HepG2 (cell line): ENCODE results near the gene THRA. TPM values are rescaled to one million over a fixed set of nuclear protein-coding genes. Genes with fewer than 3 reads are reported as not detected.

Experiments used
- ARNT2 ChIP-seq: sonication (generic); formaldehyde crosslinking; IDR thresholded peaks from 2 replicates; pipeline ENCODE4 v1.8.0; 2022; ENCODE audit warnings: mild to moderate bottlenecking, low read depth, missing genetic modification reagents, moderate library complexity
- CHCHD3 ChIP-seq: sonication (generic); formaldehyde crosslinking; IDR thresholded peaks from 2 replicates; pipeline ENCODE4 v1.8.0; 2022; ENCODE audit warnings: mild to moderate bottlenecking, missing genetic modification reagents, moderate library complexity
- CHD4 ChIP-seq: fragments of 200-600 bp; sonication (generic); IDR thresholded peaks from 2 replicates; pipeline ENCODE4 v1.7.0; 2017; ENCODE audit warnings: mild to moderate bottlenecking, low read length, borderline replicate concordance
- FOSL1 ChIP-seq: sonication (generic); formaldehyde crosslinking; IDR thresholded peaks from 2 replicates; pipeline ENCODE4 v1.9.0; 2021; ENCODE audit warnings: missing genetic modification reagents, borderline replicate concordance
- HDAC2 ChIP-seq: sonication (generic); formaldehyde crosslinking; IDR thresholded peaks from 2 replicates; pipeline ENCODE4 v1.4.0; 2020; ENCODE audit warnings: missing genetic modification reagents
- HMG20B ChIP-seq: conservative IDR thresholded peaks from 2 replicates; pipeline ENCODE4 v1.6.1; 2016; ENCODE audit warnings: missing genetic modification reagents, missing compliant biosample characterization
- KDM5B ChIP-seq: sonication (generic); formaldehyde crosslinking; IDR thresholded peaks from 2 replicates; pipeline ENCODE4 v1.4.0; 2020; ENCODE audit warnings: missing genetic modification reagents, mild to moderate bottlenecking, borderline replicate concordance
- MYC ChIP-seq: sonication (generic); formaldehyde crosslinking; IDR thresholded peaks from 2 replicates; pipeline ENCODE4 v1.9.0; 2021; ENCODE audit warnings: missing genetic modification reagents, borderline replicate concordance
- PPARG ChIP-seq: conservative IDR thresholded peaks from 2 replicates; pipeline ENCODE4 v1.6.1; 2016; ENCODE audit warnings: missing biosample characterization, missing genetic modification reagents
- SAFB2 ChIP-seq: sonication (generic); formaldehyde crosslinking; IDR thresholded peaks from 2 replicates; pipeline ENCODE4 v1.5.1; 2020; ENCODE audit warnings: missing genetic modification reagents, low read depth, mild to moderate bottlenecking, borderline replicate concordance
- ZC3H13 ChIP-seq: sonication (generic); formaldehyde crosslinking; IDR thresholded peaks from 2 replicates; pipeline ENCODE4 v1.8.1; 2023; ENCODE audit warnings: mild to moderate bottlenecking, missing genetic modification reagents, moderate library complexity
- ZFP36L2 ChIP-seq: sonication (generic); formaldehyde crosslinking; IDR thresholded peaks from 2 replicates; pipeline ENCODE4 v1.4.0; 2020; ENCODE audit warnings: missing genetic modification reagents
- ZNF143 ChIP-seq: sonication (generic); formaldehyde crosslinking; IDR thresholded peaks from 2 replicates; pipeline ENCODE4 v1.4.0; 2020; ENCODE audit warnings: missing genetic modification reagents
- ZNF3 ChIP-seq: IDR thresholded peaks from 2 replicates; pipeline ENCODE4 v1.7.0; 2017; ENCODE audit warnings: inconsistent platforms
- ZNF558 ChIP-seq: sonication (generic); formaldehyde crosslinking; IDR thresholded peaks from 2 replicates; pipeline ENCODE4 v1.9.0; 2022; ENCODE audit warnings: mild to moderate bottlenecking, missing genetic modification reagents, borderline replicate concordance
- ZSCAN29 ChIP-seq: sonication (generic); formaldehyde crosslinking; conservative IDR thresholded peaks from 2 replicates; pipeline ENCODE4 v1.4.0; 2020; ENCODE audit warnings: mild to moderate bottlenecking, missing genetic modification reagents
- polyA plus RNA-seq, 8 experiments: library from polyadenylated mRNA; depleted of rRNA in 3 of 8; stranded (reverse) in 7 of 8; unstranded in 1 of 8; fragments of >200 nt; fragmentation: Illumina TruSeq in 4 of 8; extraction: Trizol in 4 of 8; gene quantifications; 2 replicates each; pipeline versions ENCODE4 v1.2.1 to v1.2.3, GENCODE V29; 2011 to 2016; ENCODE audit warnings: low read depth in 4 of 8, missing spikeins in 1 of 8, mixed read lengths in 1 of 8; ENCODE audit not compliant: insufficient read depth in 1 of 8
- total RNA-seq, 5 experiments: library from RNA; depleted of rRNA; stranded (reverse); fragments of >200 nt; fragmentation: Illumina TruSeq; extraction: Trizol; gene quantifications; 2 replicates each; pipeline ENCODE4 v1.2.3, GENCODE V29; 2016; ENCODE audit warnings: low read depth in 1 of 5
- TF ChIP-seq, protein P1 (sequence below): sonication (generic); formaldehyde crosslinking; IDR thresholded peaks from 2 replicates; pipeline ENCODE4 v1.4.0; 2020; ENCODE audit warnings: mild to moderate bottlenecking, missing genetic modification reagents
- TF ChIP-seq, protein P2 (sequence below): IDR thresholded peaks from 2 replicates; pipeline ENCODE4 v1.6.1; 2016; ENCODE audit warnings: low read depth, borderline replicate concordance
- TF ChIP-seq, protein P3 (sequence below): sonication (generic); formaldehyde crosslinking; IDR thresholded peaks from 2 replicates; pipeline ENCODE4 v1.4.0; 2020; ENCODE audit warnings: missing genetic modification reagents
- TF ChIP-seq, protein P4 (sequence below): sonication (generic); formaldehyde crosslinking; IDR thresholded peaks from 2 replicates; pipeline ENCODE4 v1.5.1; 2020; ENCODE audit warnings: missing genetic modification reagents, mild to moderate bottlenecking, borderline replicate concordance
- TF ChIP-seq, protein P5 (sequence below): sonication (generic); formaldehyde crosslinking; IDR thresholded peaks from 2 replicates; pipeline ENCODE4 v1.8.1; 2023; ENCODE audit warnings: missing genetic modification reagents, mild to moderate bottlenecking, borderline replicate concordance
- TF ChIP-seq, protein P6 (sequence below): sonication (generic); formaldehyde crosslinking; IDR thresholded peaks from 2 replicates; pipeline ENCODE4 v1.9.0; 2021; ENCODE audit warnings: missing genetic modification reagents, mild to moderate bottlenecking, borderline replicate concordance

The THRA gene
- total and polyA plus RNA-seq, 2 of the 13 experiments (the other 11 are each of a cell fraction or from before 2014, with no cell fraction given) = 8.0 to 9.9 TPM

DNA sequence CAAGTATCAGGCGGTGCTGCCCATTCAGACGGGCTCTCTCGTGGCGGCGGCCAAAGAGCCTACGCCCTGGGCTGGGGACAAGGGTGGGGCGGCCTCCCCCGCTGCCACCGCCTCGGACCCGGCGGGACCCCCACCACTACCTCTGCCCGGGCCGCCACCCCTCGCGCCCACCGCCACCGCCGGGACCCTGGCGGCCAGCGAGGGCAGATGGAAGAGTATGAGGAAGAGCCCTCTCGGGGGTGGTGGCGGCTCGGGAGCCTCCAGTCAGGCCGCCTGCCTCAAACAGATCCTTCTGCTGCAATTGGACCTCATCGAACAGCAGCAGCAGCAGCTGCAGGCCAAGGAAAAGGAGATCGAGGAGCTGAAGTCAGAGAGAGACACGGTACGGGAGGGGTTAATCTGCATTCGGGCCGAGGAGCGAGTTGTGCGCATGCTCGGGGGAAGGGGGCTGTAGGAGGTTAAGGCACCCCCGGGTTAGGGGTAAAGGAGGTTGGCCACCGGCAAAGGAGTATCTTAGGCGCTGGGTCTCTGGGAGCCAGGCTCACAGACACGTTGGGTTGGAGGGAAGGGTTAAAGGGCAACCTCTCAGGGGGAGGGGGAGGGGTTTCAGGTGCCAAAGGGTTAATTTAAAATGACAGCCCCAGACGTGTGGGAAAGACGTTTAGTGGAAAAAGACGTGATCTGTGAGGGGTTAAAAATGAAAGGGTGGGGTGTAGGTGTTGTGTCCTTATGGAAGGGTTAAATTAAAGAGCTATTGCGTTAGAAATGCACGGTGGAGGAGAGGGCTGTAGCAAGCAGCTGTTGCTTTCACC, 60.4 kb downstream of the THRA start (continued):
- TF ChIP-seq ZNF3 = no peak
- TF ChIP-seq, protein P1, sequence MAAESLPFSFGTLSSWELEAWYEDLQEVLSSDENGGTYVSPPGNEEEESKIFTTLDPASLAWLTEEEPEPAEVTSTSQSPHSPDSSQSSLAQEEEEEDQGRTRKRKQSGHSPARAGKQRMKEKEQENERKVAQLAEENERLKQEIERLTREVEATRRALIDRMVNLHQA (CRISPR knock-in tag) = no peak
- peak; percentile 31; the same call in 1 of the 2 replicates for TF ChIP-seq KDM5B (CRISPR knock-in tag)
- no peak for TF ChIP-seq ZNF143
- TF ChIP-seq FOSL1 (CRISPR knock-in tag) = no peak
- TF ChIP-seq, protein P2, sequence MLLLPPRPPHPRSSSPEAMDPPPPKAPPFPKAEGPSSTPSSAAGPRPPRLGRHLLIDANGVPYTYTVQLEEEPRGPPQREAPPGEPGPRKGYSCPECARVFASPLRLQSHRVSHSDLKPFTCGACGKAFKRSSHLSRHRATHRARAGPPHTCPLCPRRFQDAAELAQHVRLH (CRISPR knock-in tag) = no peak
- TF ChIP-seq CHCHD3 = 0 out of 2 replicates have a peak, but pooled peaks have one; percentile 56
- TF ChIP-seq SAFB2 = no peak
- peak; percentile 70 for TF ChIP-seq CHD4
- TF ChIP-seq ZSCAN29 = no peak
- TF ChIP-seq ZFP36L2 = no peak
- no peak; the same call in 1 of the 2 replicates for TF ChIP-seq ZNF558 (CRISPR knock-in tag)
- TF ChIP-seq, protein P3, sequence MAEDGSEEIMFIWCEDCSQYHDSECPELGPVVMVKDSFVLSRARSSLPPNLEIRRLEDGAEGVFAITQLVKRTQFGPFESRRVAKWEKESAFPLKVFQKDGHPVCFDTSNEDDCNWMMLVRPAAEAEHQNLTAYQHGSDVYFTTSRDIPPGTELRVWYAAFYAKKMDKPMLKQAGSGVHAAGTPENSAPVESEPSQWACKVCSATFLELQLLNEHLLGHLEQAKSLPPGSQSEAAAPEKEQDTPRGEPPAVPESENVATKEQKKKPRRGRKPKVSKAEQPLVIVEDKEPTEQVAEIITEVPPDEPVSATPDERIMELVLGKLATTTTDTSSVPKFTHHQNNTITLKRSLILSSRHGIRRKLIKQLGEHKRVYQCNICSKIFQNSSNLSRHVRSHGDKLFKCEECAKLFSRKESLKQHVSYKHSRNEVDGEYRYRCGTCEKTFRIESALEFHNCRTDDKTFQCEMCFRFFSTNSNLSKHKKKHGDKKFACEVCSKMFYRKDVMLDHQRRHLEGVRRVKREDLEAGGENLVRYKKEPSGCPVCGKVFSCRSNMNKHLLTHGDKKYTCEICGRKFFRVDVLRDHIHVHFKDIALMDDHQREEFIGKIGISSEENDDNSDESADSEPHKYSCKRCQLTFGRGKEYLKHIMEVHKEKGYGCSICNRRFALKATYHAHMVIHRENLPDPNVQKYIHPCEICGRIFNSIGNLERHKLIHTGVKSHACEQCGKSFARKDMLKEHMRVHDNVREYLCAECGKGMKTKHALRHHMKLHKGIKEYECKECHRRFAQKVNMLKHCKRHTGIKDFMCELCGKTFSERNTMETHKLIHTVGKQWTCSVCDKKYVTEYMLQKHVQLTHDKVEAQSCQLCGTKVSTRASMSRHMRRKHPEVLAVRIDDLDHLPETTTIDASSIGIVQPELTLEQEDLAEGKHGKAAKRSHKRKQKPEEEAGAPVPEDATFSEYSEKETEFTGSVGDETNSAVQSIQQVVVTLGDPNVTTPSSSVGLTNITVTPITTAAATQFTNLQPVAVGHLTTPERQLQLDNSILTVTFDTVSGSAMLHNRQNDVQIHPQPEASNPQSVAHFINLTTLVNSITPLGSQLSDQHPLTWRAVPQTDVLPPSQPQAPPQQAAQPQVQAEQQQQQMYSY = no peak
- no peak for TF ChIP-seq PPARG
- TF ChIP-seq HDAC2 (CRISPR knock-in tag) = no peak; the same call in 1 of the 2 replicates
- no peak; the same call in none of the 2 replicates for TF ChIP-seq ZC3H13
- peak; percentile 79; the same call in 1 of the 2 replicates for TF ChIP-seq ARNT2 (CRISPR knock-in tag)
- TF ChIP-seq, protein P4, sequence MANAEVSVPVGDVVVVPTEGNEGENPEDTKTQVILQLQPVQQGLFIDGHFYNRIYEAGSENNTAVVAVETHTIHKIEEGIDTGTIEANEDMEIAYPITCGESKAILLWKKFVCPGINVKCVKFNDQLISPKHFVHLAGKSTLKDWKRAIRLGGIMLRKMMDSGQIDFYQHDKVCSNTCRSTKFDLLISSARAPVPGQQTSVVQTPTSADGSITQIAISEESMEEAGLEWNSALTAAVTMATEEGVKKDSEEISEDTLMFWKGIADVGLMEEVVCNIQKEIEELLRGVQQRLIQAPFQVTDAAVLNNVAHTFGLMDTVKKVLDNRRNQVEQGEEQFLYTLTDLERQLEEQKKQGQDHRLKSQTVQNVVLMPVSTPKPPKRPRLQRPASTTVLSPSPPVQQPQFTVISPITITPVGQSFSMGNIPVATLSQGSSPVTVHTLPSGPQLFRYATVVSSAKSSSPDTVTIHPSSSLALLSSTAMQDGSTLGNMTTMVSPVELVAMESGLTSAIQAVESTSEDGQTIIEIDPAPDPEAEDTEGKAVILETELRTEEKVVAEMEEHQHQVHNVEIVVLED (CRISPR knock-in tag) = no peak
- no peak for TF ChIP-seq HMG20B
- TF ChIP-seq, protein P5, sequence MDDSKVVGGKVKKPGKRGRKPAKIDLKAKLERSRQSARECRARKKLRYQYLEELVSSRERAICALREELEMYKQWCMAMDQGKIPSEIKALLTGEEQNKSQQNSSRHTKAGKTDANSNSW (CRISPR knock-in tag) = no peak
- TF ChIP-seq, protein P6, sequence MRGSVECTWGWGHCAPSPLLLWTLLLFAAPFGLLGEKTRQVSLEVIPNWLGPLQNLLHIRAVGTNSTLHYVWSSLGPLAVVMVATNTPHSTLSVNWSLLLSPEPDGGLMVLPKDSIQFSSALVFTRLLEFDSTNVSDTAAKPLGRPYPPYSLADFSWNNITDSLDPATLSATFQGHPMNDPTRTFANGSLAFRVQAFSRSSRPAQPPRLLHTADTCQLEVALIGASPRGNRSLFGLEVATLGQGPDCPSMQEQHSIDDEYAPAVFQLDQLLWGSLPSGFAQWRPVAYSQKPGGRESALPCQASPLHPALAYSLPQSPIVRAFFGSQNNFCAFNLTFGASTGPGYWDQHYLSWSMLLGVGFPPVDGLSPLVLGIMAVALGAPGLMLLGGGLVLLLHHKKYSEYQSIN = no peak
- TF ChIP-seq MYC = peak; percentile 37; the same call in 1 of the 2 replicates
